ENCODE measurements around the gene SPINDOC.
"Not testable (repeated sequence)": the region's sequence is repeated elsewhere in the genome, so short reads cannot be mapped to it uniquely, and the experiment has no call there.

SPINDOC gene

GRCh38 chr11:63791495-63792167 lies 21.6 kb upstream of the SPINDOC start:
- no peak for DNase-seq

GRCh38 chr11:63793161-63793560 lies 20.1 kb upstream of the SPINDOC start:
- DNase-seq, result no peak

- no peak for DNase-seq
Observed at GRCh38 chr11:63795066-63795465, 18.2 kb upstream of the SPINDOC start.

GRCh38 chr11:63800921-63801320 lies 12.3 kb upstream of the SPINDOC start:
- DNase-seq, result no peak

- no peak for DNase-seq
Observed at GRCh38 chr11:63802637-63803414, 10.4 kb upstream of the SPINDOC start.

- DNase-seq, result no peak
Observed at GRCh38 chr11:63804259-63804658, 9.0 kb upstream of the SPINDOC start.

GRCh38 chr11:63805844-63806415 lies 7.3 kb upstream of the SPINDOC start:
- no peak for DNase-seq

GRCh38 chr11:63810383-63810782 lies 2.9 kb upstream of the SPINDOC start:
- DNase-seq, result not testable (repeated sequence)

GRCh38 chr11:63811522-63811921 lies 1.7 kb upstream of the SPINDOC start:
- no peak for DNase-seq

GRCh38 chr11:63813563-63814382 lies 517 bp downstream of the SPINDOC start:
- DNase-seq, result peak; percentile 63 to 64

- no peak for DNase-seq
Observed at GRCh38 chr11:63814383-63814736, 1.1 kb downstream of the SPINDOC start.

GRCh38 chr11:63816166-63816565 lies 2.9 kb downstream of the SPINDOC start:
- DNase-seq, result no peak

GRCh38 chr11:63816732-63817131 lies 3.5 kb downstream of the SPINDOC start:
- DNase-seq, result no peak

- no peak for DNase-seq
Observed at GRCh38 chr11:63817758-63818498, 4.7 kb downstream of the SPINDOC start.

GRCh38 chr11:63818609-63819008 lies 5.4 kb downstream of the SPINDOC start:
- no peak for DNase-seq

- no peak for DNase-seq
Observed at GRCh38 chr11:63821411-63821810, 8.2 kb downstream of the SPINDOC start.

GRCh38 chr11:63826471-63827190 lies 13.4 kb downstream of the SPINDOC start:
- no peak for DNase-seq

- no peak for DNase-seq
Observed at GRCh38 chr11:63829823-63830489, 16.7 kb downstream of the SPINDOC start.

- no peak for DNase-seq
Observed at GRCh38 chr11:63831326-63831725, 18.1 kb downstream of the SPINDOC start.

GRCh38 chr11:63832336-63832735 lies 19.1 kb downstream of the SPINDOC start:
- DNase-seq, result no peak

GRCh38 chr11:63833048-63833447 lies 19.8 kb downstream of the SPINDOC start:
- DNase-seq, result no peak

Measured in activated T-cell treated with anti-CD3 and anti-CD28 coated beads, Interleukin-2, amount 50 U/mL, for 48 hours (primary cell).